SK-N-SH (cell line): ENCODE results near the gene HLA-E.

Experiments used
- CTCF ChIP-seq: fragments of 200-600 bp; sonication (generic); IDR thresholded peaks from 2 replicates; pipeline ENCODE4 v1.6.1; 2017; ENCODE audit warnings: antibody characterized with exemption, mild to moderate bottlenecking, moderate library complexity
- EP300 ChIP-seq, 2 experiments: IDR thresholded peaks; 2 replicates each; pipeline versions ENCODE4 v1.4.0 to v1.6.1; 2012; ENCODE audit warnings: borderline replicate concordance in 1 of 2, low read depth in 1 of 2, low read length in 1 of 2
- FOSL2 ChIP-seq: IDR thresholded peaks from 2 replicates; pipeline ENCODE4 v1.4.0; 2012; ENCODE audit warnings: low read depth, mild to moderate bottlenecking, moderate library complexity, borderline replicate concordance
- MXI1 ChIP-seq: IDR thresholded peaks from 2 replicates; pipeline ENCODE4 v1.6.1; 2012; ENCODE audit warnings: mild to moderate bottlenecking, low read depth, low read length, improper control_type of control experiment

DNA sequence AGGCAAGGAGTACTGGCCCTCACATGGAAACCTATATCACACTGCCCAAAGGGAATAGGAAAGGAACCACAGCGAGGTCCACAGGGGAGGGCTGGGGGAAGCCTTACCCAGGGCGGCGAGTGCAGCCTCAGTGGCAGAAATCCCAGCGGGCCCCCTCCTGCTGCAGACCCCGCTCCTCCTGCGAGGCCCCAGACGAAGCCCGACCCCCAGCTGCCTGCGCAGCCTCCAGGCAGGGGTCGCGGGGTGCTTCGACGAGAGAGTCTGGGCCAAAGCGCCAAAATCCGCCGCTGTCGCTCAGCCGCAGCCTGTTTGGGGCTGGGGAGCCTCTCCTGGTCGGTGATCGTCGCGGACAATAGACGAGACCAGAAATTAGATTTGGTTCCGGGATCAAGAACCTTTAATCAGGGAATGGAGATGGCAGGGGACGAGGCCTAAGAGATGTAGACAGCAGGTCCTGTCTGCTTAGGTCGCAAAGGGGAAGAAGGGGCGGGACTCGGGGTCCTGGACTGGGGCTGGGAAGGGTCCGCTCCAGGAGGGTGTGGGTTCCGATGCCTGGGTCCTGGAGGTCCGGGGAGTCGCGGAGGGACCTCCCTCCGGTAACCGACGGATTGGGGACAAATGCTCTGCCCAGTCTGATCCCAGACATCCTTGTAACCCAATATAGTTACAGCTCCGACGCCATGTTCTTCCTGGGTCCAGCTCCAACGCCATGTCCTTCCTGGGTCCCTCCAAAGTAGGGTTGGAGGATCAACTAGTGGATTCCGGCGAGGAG, 36.4 kb upstream of the HLA-E start:
- TF ChIP-seq EP300 (IDR thresholded peaks at IDR 0.05; ENCODE audit: borderline replicate concordance in 1 of 2, low read depth in 1 of 2, low read length in 1 of 2) (no peak), CTCF (no peak), FOSL2 (no peak), MXI1 (no peak)
